Pancreas (tissue), 10 donors: Measurements from ENCODE around the gene GTF3C1. TPM values are rescaled to one million over a fixed set of nuclear protein-coding genes. Genes with fewer than 3 reads are reported as not detected.

Experiments used
- ATAC-seq, 4 donors: fragments of 200-7000 bp; cut with Tn5 transposase; one replicate each; pipeline versions ENCODE4 v1.8.0 to v1.9.1; 2020; ENCODE audit warnings: mild to moderate bottlenecking in 4 of 4, moderate library complexity in 4 of 4
- DNase-seq, 6 donors: peaks; one replicate each; pipeline ENCODE4 v3.0.0-alpha.2; 2020
- FAIRE-seq: peaks from 2 replicates; lab custom pipeline; 2012; peaks lifted over from hg19 to GRCh38; lab: Jason Lieb, UNC
- H3K27ac ChIP-seq, 4 donors: fragments of 200-600 bp; sonication (generic); 1 replicate in 3 of 4; 2 replicates in 1 of 4; pipeline versions ENCODE4 v1.5.0 to v1.8.0; 2020
- H3K27me3 ChIP-seq, 4 donors: fragments of 200-600 bp; one replicate each; pipeline ENCODE4 v1.8.0; 2021
- H3K36me3 ChIP-seq, 3 donors: fragments of 200-600 bp; sonication (generic) in 1 of 3; one replicate each; pipeline versions ENCODE4 v1.5.0 to v1.8.0; 2020 to 2021
- H3K4me1 ChIP-seq, 3 donors: fragments of 200-600 bp; one replicate each; pipeline ENCODE4 v1.8.0; 2021
- H3K4me3 ChIP-seq, 4 donors: fragments of 200-600 bp; sonication (generic) in 2 of 4; one replicate each; pipeline versions ENCODE4 v1.5.0 to v1.8.0; 2020 to 2021
- H3K9me3 ChIP-seq, 4 donors: fragments of 200-600 bp; one replicate each; pipeline ENCODE4 v1.8.0; 2021
- WGBS, 2 donors: extraction: QIAGEN DNeasy Blood & Tissue Kit; methylation state at CpG; one replicate each; pipeline ENCODE4 v1.1.7; 2013; 5-methylcytosine and 5-hydroxymethylcytosine counted together
- intact Hi-C, 3 donors: fragments of 100-400 bp; cut with DNase I; formaldehyde crosslinking; loops; one replicate each; pipeline versions ENCODE4 v1.11.1 to v1.14.2; 2022
- polyA plus RNA-seq, 2 donors: library from polyadenylated mRNA; stranded (reverse); fragments of 200-250 nt; gene quantifications; one replicate each; pipeline ENCODE4 v1.2.3, GENCODE V29; 2013
- total RNA-seq, 6 donors: library from RNA; stranded (reverse); fragmentation: NEBNext Ultra II Directional in 4 of 6; extraction: Animal tissue kit (Norgen Biotek cat#: 25700) in 4 of 6; gene quantifications; one replicate each; pipeline versions ENCODE4 v1.2.1 to v1.2.4, GENCODE V29; 2021 to 2023
- TF ChIP-seq, protein P1 (sequence below), 4 donors: fragments of 200-600 bp; sonication (generic) in 3 of 4; IDR thresholded peaks; one replicate each; pipeline versions ENCODE4 v1.5.0 to v1.8.0; 2021; ENCODE audit warnings: antibody characterized with exemption in 4 of 4
- donor health status: healthy with polysubstance abuse.
- donor health status: DM: no; HTN: no; CAD: no; lungs with moderate emphysema.
- donor health status: DM: no; HTN: no; CAD: no.
- donor health status: control.
- donor health status: control.
- donor health status: Bipolar disorder and iron deficiency.
- donor health status: DM: yes; HTN: yes; CAD: no.
- donor health status: DM: no; HTN: no; CAD: no.
- donor health status: DM: no; HTN: no; CAD: no.
- donor health status: DM: yes; HTN: yes; CAD: no.

GTF3C1 gene
- total and polyA plus RNA-seq, 8 donors = 31.5 to 113 (median 43.8) TPM

DNA sequence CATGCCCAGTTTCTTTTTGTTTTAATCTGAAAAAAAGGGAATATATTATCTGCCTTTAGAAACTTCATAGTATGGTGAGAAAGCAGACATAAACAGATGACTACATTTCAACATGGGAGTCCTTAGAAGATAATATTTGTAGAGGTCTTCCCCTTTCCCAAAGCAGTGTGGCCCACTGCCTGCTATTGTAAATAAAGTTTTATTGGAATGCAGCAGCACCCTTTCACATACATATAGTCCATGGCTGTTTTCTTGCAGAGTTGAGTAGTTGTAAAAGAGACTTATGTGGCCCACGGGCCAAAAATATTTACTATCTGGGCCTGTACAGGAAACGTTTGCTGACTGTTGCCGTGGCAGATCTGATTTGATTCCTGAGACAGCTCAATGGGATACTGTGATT is 8.7 kb upstream of the GTF3C1 start:
- no peak for ATAC-seq
- 76 to 83% methylated on average over 3 of the region's 3 CpGs for WGBS, 2 donors
- H3K27ac ChIP-seq = no peak overlapping the region
- no peak for DNase-seq
- no peaks in the 10 kb centered on the region for H3K36me3 ChIP-seq
- peaks cover 12 to 17% (median 14%) of the 10 kb centered on the region in 3 donors for H3K4me1 ChIP-seq
- no peaks in the 10 kb centered on the region for H3K27me3 ChIP-seq
- H3K9me3 ChIP-seq = no peaks in the 10 kb centered on the region
- no peak for FAIRE-seq
- intact Hi-C loops = no loop called here
- TF ChIP-seq, protein P1, sequence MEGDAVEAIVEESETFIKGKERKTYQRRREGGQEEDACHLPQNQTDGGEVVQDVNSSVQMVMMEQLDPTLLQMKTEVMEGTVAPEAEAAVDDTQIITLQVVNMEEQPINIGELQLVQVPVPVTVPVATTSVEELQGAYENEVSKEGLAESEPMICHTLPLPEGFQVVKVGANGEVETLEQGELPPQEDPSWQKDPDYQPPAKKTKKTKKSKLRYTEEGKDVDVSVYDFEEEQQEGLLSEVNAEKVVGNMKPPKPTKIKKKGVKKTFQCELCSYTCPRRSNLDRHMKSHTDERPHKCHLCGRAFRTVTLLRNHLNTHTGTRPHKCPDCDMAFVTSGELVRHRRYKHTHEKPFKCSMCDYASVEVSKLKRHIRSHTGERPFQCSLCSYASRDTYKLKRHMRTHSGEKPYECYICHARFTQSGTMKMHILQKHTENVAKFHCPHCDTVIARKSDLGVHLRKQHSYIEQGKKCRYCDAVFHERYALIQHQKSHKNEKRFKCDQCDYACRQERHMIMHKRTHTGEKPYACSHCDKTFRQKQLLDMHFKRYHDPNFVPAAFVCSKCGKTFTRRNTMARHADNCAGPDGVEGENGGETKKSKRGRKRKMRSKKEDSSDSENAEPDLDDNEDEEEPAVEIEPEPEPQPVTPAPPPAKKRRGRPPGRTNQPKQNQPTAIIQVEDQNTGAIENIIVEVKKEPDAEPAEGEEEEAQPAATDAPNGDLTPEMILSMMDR (IDR thresholded peaks at IDR 0.05) = no peak
- H3K4me3 ChIP-seq = no peak overlapping the region

DNA sequence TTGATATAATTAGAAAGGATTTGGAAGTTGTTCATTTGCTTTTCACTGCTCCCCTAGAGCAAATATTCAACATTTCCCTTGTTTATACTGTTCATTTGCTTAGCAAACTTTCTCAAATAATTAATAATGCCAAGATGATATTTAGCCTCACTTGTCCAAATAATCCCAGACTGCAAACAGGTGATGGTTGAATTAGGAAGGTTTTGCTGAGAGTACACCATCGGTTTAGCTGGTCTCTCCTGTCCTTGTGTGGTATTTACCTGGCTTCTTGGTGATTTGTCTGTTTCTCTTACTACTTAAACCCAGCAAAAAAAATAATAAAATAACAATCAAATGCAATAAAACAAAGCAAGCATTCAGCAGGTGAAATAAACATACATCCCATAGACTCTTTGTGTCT is 6.8 kb upstream of the GTF3C1 start:
- ATAC-seq (peak in 2 of 4 donors; percentile 19 to 25), DNase-seq (no peak), FAIRE-seq (no peak)
- Histone ChIP-seq H3K4me3 (no peak overlapping the region), H3K27ac (no peak overlapping the region), H3K9me3 (no peaks in the 10 kb centered on the region), H3K4me1 (peaks cover 12 to 14% (median 12%) of the 10 kb centered on the region in 3 donors), H3K36me3 (no peaks in the 10 kb centered on the region), H3K27me3 (no peaks in the 10 kb centered on the region)
- intact Hi-C loops = no loop called here
- 22 to 29% methylated on average over 1 of the region's 1 CpG for WGBS, 2 donors
- TF ChIP-seq, protein P1 (IDR thresholded peaks at IDR 0.05) = no peak

DNA sequence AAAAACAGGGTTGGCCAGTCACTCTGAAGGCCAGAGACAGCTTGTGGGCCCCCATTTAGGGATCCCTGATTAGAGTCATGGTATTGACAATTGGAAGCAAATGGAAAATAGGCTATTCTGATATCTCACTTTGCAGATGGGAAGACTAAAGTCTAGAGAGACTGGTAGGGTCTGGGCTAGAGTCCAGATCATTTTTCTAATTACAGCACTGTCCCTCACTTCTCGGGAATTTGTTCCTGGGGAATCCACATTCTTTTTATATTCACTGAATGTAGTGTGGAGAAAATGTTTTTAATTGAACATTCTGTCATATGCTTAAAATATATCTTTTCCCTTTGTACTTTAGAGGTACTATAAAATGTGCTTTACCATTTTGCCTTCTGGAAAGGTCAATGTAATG is 1.3 kb upstream of the GTF3C1 start:
- TF ChIP-seq, protein P1 (IDR thresholded peaks at IDR 0.05) = no peak
- ATAC-seq = no peak
- intact Hi-C loops = no loop called here
- FAIRE-seq = no peak
- no peak overlapping the region for H3K27ac ChIP-seq
- no peak for DNase-seq
- no peaks in the 10 kb centered on the region for H3K9me3 ChIP-seq
- peaks cover 7 to 27% (median 17%) of the 10 kb centered on the region in 3 donors for H3K4me1 ChIP-seq
- H3K36me3 ChIP-seq = no peaks in the 10 kb centered on the region
- H3K27me3 ChIP-seq = no peaks in the 10 kb centered on the region
- peak overlapping the region in 1 of 4 donors; percentile 68 for H3K4me3 ChIP-seq
- WGBS, 2 donors = 4 to 8% methylated on average over 1 of the region's 1 CpG

DNA sequence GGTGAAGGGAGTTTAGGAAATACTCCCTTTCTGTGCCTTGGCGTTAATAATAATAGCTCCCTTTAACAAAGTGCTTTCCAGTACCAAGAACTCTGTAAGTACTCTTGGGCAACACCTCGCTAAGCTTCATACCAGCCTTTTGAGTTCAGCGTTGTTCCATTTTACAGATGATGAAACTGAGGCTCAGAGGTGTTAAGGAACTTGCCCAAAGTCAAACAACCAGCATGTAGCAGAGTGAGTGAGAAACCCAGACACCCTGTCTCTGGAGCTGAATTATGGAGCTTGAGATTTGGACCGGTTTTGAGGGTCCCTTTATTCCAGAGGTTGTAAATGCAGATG is 838 bp upstream of the GTF3C1 start:
- TF ChIP-seq, protein P1 (IDR thresholded peaks at IDR 0.05) = no peak
- WGBS, 2 donors = 25 to 27% methylated on average over 4 of the region's 4 CpGs
- no peaks in the 10 kb centered on the region for H3K9me3 ChIP-seq
- intact Hi-C loops = no loop called here
- no peaks in the 10 kb centered on the region for H3K27me3 ChIP-seq
- no peaks in the 10 kb centered on the region for H3K36me3 ChIP-seq
- peak overlapping the region; percentile 68 to 92 (median 88) for H3K4me3 ChIP-seq
- peak overlapping the region; percentile 61 to 81 (median 70) for H3K27ac ChIP-seq
- FAIRE-seq (no peak), ATAC-seq (no peak), DNase-seq (no peak)
- peaks cover 5 to 27% (median 16%) of the 10 kb centered on the region in 3 donors for H3K4me1 ChIP-seq

DNA sequence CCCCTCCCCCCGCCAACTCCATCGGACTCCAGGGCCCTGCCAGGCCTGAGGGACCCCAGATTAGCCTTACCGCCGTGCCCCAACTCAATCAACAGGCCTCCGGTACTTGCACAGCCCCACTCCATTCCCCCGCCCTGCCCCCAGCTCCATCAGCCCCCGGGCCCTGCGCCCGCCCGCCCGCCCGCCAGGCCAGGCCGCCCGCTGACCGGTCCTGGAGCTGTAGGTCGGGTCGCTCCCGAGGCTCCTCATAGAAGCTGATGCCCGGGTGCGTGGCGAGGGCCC is 308 bp downstream of the GTF3C1 start:
- Histone ChIP-seq H3K27ac (peak overlapping the region; percentile 31 to 65 (median 46)), H3K36me3 (peaks cover 0 to 11% (median 0%) of the 10 kb centered on the region in 3 donors), H3K4me3 (peak overlapping the region; percentile 68 to 92 (median 88)), H3K27me3 (no peaks in the 10 kb centered on the region), H3K9me3 (no peaks in the 10 kb centered on the region), H3K4me1 (peaks cover 5 to 27% (median 16%) of the 10 kb centered on the region in 3 donors)
- intact Hi-C loops = no loop called here
- FAIRE-seq (no peak), DNase-seq (no peak), ATAC-seq (peak; percentile 47 to 72 (median 67))
- TF ChIP-seq, protein P1 (IDR thresholded peaks at IDR 0.05) = no peak
- WGBS, 2 donors = 0 to 1% methylated on average over 21 of the region's 21 CpGs
